DMS 273 (cell line): ENCODE results near the gene DAB2IP.
"Not testable (repeated sequence)": the region's sequence is repeated elsewhere in the genome, so short reads cannot be mapped to it uniquely, and the experiment has no call there.

Experiments
- DNase-seq: peaks from one replicate; lab custom pipeline; 2025; ENCODE audit not compliant: unreplicated experiment; lab: John Stamatoyannopoulos, UW

The DAB2IP gene

DNA sequence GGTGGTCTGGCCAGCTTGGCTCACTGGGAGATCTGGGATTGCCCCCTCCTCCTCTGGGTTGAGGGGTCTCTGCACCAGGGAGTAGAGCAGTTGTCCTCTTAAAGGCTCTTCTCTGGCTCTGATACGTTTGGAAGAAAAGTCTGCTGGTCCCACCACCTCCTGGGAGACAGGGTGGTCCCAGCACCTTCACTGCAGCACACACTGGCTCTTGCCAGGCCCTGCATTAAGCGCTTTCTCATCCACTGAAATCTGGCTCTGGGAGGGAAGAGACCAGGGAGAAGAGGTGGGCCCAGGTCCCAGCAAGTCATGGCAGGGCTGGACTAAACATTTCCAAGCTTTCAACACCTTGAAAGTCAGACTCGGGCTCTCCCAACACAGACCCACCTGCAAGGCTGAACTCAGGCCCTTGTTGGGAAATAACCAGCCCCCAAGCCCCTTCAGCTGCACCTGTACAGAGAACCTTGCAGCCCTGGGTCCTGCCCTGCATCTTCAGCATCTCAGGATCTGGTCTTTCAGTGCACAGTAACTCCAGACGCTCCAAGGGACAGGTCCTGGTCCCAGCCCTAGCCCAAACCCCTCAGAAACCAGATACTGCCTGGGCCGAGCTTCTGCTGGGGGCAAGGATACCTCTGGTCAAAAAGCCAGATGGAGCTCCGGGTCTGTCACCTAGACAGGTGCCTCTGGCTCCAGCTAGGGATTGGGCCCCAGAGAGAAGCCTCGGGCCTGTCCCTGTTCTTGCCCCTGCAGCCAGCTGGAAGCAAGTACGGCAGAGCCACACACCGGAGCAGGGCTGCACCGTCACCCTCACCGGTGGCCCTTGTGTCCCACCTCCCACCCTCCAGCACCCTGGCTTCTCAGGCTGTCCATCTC is 134.5 kb downstream of the DAB2IP start:
- no peak for DNase-seq

DNA sequence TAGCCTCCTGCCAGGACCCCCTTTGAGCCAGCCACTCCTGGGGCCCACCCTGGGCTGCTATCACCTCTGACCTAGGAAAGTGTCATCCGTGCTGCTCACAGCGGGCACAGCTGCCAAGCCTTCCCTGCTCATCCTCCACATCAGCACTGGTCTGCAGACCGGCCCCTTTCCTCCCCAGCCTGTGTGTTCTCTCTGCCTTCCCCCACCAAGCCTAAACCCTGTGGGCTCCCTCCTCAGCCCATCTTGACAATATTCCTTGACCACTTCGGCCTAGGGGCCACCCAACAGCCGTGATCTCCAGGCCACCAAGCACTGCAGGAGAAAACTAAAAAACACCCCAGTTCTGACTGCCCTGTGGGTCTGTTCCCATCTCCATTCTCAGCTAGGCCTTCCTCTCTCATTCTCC is 135.1 kb downstream of the DAB2IP start:
- DNase-seq: no peak

DNA sequence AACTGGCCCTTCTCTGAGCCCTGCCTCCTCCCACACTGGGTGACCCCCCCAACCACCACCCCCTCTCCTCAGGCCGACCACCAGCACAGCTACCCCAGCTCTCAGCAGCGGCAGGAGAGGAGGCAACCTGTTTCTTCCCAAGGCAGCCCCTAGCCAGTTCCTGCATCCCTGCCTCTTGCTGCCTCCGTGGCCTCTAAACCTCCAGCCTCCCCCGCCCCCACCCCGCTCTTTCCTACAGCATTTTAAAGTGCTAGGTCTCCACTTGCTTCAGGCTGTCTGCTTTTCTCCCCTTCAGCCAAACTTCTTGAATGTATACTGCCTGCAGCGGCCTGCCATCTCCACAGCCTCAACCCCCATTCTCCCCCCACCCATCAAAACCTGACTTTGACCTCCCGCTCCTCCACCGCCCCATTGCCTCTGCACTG is 135.6 kb downstream of the DAB2IP start:
- DNase-seq: no peak

DNA sequence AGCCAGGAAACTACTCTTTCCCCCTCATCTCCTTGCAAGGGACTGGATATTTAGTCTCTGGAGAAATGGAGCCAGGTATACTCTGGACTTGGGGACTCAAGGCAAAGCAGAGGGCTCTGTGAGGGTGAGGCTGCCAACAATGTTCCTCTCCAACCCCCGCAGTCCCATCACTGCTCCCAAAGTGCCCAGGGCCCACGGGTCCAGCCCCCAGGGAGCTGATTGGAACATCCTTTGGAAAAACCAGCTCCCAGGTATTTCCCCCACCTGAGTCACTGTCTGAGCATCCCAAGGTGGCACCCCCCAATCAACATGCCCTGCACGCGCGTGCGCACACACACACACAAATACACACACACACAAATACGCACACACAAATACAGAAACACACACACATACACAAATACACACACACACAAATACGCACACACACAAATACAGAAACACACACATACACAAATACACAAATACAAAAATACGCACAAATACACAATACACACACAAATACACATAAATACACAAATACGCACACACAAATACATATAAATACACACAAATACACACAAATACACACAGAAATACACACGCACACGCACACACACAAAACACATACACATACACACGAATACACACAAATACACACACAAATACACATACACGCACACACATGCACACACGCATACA is 137.4 kb downstream of the DAB2IP start:
- no peak for DNase-seq

DNA sequence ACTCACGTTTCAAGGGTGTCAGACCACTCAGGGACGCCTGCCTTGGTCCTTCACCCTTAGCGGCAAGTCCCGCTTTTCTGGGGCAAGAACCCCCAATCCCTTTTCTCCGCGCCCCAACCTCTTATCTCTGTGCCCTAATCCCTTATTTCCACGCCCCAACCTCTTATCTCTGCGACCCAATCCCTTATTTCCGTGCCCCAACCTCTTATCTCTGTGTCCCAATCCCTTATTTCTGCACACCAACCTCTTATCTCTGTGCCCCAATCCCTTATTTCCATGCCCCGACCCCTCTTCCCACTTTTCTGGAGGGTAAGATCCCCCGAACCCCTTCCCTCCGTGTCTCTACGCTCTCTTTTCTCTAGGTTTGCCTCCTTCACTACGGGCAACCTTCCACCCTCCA is 139.4 kb downstream of the DAB2IP start:
- no peak for DNase-seq

DNA sequence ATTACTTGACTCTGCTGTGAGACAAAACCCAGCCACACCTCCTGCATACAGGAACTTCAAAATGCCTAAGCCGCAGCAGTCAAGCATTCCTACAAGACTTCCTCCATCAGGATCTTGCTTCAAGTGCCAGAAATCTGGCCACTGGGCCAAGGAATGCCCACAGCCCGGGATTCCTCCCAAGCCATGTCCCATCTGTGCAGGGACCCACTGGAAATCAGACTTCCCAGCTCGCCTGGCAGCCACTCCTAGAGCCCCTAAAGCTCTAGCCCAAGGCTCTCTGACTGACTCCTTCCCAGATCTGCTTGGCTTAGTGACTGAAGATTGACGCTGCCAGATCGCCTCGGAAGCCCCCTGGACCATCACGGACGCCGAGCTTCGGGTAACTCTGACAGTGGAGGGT is 141.0 kb downstream of the DAB2IP start:
- not testable (repeated sequence) for DNase-seq

DNA sequence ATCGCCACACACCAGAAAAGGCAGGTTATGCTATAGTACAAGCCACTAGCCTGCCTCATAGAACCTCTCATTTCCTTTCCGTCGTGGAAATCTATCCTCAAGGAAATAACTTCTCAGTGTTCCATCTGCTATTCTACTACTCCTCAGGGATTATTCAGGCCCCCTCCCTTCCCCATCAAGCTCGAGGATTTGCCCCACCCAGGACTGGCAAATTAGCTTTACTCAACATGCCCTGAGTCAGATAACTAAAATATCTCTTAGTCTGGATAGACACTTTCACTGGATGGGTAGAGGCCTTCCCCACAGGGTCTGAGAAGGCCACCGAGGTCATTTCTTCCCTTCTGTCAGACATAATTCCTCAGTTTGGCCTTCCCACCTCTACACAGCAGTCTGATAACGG is 142.9 kb downstream of the DAB2IP start:
- DNase-seq: not testable (repeated sequence)

DNA sequence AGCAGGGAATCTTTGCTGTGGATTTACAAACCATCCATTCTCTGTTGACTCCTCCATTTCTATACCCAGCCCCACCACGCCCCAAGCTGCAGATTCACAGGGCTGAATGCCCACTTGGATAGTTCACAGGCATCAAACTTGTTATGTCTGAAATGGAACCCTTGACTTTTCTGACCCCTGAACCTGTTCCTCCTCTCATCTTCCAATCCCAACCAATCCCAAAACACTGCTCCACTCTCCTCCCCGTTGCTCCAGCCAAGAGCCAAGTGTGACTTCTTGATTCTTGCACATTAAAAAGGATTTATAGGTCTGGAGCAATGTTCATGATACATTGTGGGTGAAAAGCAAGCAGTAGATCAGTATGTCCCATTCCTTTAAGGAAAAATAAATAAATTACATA is 145.6 kb downstream of the DAB2IP start:
- no peak for DNase-seq

DNA sequence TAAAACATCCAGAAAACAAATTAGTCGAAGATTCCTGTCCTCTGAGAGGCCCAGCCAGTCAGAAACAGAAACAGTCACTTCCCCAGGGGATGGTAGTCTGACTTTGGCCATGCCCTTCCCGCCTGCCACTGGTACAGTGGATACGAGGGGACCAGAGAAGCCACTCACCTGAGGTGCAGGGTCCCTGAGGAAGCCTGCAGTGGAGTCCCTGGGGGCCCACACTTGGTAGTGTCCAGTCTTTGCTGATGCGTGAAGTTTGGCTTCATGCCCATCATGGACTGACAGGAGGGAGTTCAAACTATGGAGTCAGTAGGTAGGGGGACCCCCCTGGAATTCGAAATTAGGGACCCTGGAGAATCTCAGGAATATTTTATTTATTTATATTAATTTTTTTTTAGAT is 147.5 kb downstream of the DAB2IP start:
- no peak for DNase-seq

DNA sequence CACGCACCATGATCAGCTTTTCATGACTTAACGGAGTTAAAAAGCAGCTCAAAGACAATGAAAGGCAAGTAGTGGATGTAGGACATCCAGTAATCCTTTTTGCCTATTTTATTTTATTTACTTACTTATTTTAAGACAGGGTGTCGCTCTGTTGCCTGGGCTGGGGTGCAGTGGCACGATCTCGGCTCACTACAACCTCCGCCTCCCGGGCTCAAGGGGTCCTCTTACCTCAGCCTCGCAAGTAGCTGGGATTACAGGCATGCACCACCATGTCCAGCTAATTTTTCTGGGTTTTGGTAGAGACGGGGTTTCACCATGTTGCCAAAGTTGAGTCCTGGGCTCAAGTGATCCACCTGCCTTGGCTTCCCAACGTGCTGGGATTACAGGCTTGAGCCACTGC is 148.9 kb downstream of the DAB2IP start:
- DNase-seq: no peak

DNA sequence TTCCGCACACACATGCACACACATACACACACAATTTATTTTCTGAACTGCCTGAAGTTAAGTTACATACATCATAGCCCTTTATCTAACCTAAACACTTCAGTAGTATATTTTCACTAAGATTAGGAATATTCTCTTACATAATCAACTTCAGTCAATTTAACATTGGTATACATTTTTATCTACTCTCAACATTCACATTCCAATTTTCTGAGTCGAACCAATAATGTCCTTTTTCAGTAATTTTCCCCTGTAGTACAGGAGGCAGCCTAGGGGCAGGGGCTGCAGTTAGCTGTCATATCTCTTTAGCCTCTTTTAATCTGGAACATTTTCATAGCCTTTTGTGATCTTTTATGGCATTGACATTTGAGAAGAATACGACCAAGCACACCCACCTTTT is 150.1 kb downstream of the DAB2IP start:
- no peak for DNase-seq

DNA sequence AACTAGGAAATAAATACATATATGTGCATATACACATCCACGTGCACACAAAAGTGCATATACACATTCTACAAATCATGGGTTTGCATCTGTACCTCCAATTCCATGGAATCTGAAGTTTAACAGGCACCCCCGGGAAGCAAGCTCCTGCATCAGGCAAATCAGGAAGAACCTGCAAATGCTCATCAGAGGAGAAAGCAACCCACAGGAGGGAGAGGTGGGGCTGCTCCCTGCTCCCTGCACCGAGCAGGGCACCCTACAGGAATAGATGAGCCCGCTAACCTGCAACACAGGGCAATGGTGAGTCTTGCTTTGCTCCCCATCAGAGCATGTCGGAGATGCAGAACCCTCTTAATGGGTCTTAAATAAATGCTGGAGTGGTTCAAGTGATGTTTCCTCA is 151.3 kb downstream of the DAB2IP start:
- no peak for DNase-seq

DNA sequence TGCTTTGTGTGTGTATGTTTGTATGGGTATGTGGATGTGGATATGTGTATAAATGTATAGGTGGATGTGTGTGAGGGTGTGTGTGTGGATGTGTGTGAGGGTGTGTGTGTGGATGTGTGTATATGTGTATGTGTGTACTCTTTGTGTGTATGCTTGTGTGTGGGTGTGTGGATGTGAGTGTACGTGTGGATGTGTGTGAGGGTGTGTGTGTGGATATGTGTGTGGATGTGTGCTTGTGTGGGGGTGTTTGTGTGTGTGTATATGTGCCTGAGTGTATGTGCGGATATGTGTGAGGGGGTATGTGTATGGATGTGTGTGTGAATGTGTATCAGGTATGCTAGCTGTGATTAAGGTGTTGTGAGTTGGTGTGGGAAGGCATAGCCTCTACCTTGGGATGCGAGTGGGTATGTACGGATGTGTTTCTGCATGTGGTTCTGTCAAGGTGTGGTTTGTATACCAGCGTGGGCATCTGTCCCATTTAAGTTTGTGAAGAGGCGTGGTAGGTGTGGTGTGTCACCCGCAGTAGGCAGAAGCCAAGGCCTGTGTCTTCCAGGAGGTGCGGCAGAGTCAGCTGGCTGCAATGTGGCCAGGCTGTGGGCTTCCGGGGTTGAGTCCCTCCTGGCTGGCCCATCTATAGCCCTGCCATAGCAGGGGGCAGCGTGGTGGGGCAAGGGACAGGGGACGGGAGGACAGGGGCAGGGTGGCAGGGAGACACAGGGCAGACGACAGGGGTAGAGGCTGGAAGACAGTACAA is 155.8 kb downstream of the DAB2IP start:
- no peak for DNase-seq

DNA sequence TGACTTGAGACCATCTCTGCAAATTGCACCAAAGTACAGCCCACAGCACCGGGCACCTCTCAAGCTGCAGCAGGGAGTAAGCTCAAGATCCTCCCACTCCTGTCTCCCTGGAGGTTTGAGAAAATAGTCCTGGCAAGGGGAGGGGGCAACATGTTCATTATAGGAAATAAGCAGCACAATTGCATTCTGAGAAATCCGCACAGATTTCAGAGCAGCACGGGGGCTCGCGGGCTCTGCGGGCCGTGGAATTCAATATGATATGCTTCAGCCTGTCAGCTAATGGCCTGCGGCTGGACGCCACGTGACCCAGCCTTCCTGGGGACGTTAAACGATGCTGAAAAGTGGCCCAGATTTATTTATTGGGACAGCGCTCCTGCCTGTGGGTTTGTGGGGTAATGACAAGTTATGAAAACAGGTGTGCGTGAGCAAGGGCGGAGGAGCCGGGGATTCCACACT is 156.4 kb downstream of the DAB2IP start:
- no peak for DNase-seq

DNA sequence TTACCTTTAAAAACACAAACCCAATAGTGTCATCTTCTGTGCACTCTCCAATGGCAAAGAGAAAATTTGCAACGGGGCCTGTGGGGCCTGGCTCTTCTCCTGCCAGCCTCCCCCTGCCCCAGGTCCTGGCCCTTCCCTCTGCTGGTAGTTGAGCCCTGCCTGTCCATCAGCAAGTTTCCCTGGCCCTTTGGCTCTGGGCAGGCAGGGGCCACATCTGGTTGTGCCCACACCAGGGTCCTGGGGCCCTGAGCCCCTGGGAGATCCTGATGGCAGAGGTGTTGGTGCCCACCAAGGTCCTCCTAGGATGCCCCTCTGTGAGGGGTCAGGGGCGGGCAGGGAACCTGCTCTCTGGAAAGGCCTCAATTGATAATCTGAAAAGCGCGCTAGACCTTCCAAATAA is 157.3 kb downstream of the DAB2IP start:
- no peak for DNase-seq

DNA sequence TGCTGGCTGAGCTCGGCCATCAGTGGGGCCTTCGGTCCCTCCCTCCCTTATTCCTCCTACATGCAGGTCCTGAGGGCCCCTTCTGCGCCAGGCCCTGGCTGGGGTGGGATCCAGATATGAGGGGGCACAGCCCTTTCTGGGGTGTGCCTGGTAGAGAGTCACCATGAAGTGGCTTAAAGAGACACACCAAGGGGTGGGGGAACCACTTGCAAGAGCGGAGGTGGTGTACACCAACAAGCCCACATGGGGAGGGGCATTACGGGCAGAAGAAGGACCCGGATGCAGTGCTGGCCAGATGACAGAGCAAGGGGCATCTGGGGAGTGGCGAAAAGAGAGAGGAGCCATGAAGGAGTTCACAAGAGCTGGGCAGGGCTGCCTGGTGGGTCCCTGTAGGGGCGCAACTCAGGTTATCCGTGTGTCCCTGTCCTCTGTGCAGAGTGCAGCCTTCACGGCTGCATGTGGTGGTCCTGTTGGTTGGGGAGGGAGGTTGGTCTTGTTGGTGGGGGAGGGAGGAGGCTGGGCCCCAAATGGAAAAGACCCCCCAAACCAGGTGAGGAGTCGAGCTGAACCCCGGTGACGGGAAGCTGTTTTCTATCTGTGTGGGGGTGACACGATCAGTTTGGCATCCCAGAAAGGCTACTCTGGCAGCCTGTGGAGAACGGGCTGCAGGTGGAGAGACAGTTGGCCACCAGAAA is 158.1 kb downstream of the DAB2IP start:
- DNase-seq: no peak

DNA sequence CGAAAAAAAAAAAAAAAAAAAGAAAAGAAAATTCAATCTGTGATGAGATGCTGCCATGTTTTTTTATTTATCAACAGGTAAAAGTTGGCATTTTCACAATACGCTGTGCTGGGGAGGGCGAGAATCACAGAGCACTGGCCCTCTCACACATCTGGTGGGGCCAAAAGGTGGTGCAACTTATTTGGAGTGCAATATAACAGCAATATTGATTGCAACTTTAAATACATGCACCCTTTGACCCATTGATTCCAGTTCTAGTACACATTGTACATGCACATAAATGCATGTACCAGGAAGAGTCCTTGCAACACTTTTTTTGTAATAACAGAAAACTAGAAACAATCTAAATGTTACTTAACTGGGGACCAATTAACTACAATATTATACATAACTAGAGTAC is 159.1 kb downstream of the DAB2IP start:
- DNase-seq: no peak

DNA sequence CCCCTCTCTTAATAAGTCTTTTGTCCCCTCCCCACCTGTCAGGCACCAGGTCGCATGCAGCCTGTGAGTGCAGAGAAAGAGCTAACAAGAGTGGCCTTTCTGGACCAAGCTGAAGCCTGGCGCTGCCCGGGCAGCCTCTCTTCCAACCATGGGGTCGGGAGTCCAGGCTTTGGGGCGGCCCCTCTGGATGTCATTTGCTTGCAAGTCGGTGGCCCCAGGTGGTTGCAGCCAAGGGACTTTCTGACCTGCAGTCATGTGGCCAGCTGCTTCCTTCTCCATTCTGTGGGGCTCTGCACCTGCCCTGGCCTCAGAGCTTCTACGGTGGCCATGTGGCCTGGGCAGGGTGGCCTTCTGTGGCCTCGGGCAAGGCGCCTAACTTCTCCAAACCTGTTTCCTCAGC is 159.7 kb downstream of the DAB2IP start:
- no peak for DNase-seq

DNA sequence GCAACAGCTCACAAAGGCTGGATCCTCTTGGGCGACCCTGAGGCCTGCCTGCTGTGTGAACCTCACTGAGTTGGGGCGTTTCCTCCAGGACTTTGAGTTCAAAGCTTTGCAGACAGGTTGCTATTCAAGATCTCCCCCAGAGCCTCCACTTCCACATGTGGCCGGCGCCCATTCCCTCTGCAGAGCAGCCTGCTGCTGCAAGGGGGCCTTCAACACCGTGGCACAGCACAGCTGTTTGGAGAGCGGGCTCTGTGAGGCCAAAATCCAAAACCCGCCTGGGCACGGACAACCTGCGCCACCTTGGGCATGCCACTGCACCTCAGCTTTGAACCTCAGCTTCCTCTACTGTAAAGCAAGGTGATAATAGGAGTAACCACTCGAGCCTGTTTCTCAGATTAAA is 160.3 kb downstream of the DAB2IP start:
- no peak for DNase-seq

DNA sequence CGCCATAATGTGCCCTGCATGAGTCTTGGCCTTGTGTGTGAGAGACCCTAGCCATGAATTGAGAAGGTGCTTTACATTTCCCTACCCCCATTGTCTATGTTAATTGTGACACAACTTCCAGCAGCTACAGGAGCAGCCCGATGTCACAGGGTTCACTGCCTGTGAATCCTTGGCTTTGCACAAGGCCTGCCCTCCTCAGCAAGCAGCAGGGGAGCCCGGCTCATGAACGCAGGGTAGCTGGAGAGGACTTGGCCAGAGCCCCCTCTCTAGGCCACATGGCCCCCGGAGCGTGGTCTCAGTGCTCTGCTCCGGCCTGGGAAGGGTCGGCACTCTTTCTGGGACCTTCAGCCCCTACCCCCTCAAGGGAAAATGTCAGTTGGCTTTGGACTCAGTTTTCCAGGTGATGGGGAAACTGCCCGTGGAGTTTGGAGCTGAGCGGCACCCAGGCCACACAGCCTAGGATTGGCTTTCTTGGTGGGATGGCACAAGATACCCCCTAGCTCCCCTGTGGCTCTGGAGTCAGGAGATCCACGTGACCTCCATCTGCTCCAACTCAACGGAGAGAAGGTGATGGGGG is 160.8 kb downstream of the DAB2IP start:
- no peak for DNase-seq
